Thyroid gland (tissue), 4 donors: ENCODE results near the gene SLC16A2.

ENCODE experiments used
- CTCF ChIP-seq, 6 experiments: fragments of 200-600 bp in 3 of 6; fragments of 450-650 bp in 3 of 6; sonication (generic) in 3 of 6; IDR thresholded peaks; one replicate each; pipeline ENCODE4 v1.5.1; 2016 to 2019; ENCODE audit warnings: antibody characterized with exemption in 6 of 6, mild to moderate bottlenecking in 2 of 6, inconsistent platforms in 1 of 6, moderate library complexity in 1 of 6
- POLR2A ChIP-seq, 2 donors: fragments of 450-650 bp; IDR thresholded peaks; one replicate each; pipeline ENCODE4 v1.6.1; 2017; ENCODE audit warnings: antibody characterized with exemption in 2 of 2, mild to moderate bottlenecking in 2 of 2, moderate library complexity in 1 of 2

- TF ChIP-seq CTCF (IDR thresholded peaks at IDR 0.05) (no peak), POLR2A (IDR thresholded peaks at IDR 0.05) (no peak)
These were observed 30.8 kb downstream of the SLC16A2 start for GRCh38 chrX:74452199-74452481.
